Stimulated activated CD4-positive, alpha-beta T cell treated with anti-CD3 and anti-CD28 coated beads, Interleukin-12 subunit alpha, Interleukin-12 subunit beta, amount 100 ng/mL, for 4 hours (primary cell): ENCODE results near the gene PRKG2.
A peak's percentile ranks its signal among the peaks of the same experiment; 100 is the strongest.

Experiments used
- DNase-seq: peaks from one replicate; pipeline ENCODE4 v3.0.0-alpha.2; 2020

Gene PRKG2

GRCh38 chr4:81153714-81154323 lies 61.2 kb downstream of the PRKG2 start:
- peak; percentile 3 for DNase-seq

GRCh38 chr4:81152839-81153713 lies 61.9 kb downstream of the PRKG2 start:
- no peak for DNase-seq

- no peak for DNase-seq
Measured at GRCh38 chr4:81149976-81150375, 65.0 kb downstream of the PRKG2 start.

GRCh38 chr4:81148576-81148975 lies 66.4 kb downstream of the PRKG2 start:
- DNase-seq: no peak

GRCh38 chr4:81146466-81146865 lies 68.6 kb downstream of the PRKG2 start:
- no peak for DNase-seq

GRCh38 chr4:81143183-81143582 lies 71.8 kb downstream of the PRKG2 start:
- no peak for DNase-seq

- no peak for DNase-seq
Measured at GRCh38 chr4:81142744-81143143, 72.3 kb downstream of the PRKG2 start.

- DNase-seq: no peak
Measured at GRCh38 chr4:81137894-81138293, 77.1 kb downstream of the PRKG2 start.

GRCh38 chr4:81137446-81137845 lies 77.6 kb downstream of the PRKG2 start:
- no peak for DNase-seq

- DNase-seq: no peak
Measured at GRCh38 chr4:81136161-81136905, 78.7 kb downstream of the PRKG2 start.

GRCh38 chr4:81135501-81135900 lies 79.5 kb downstream of the PRKG2 start:
- no peak for DNase-seq

GRCh38 chr4:81131563-81131962 lies 83.5 kb downstream of the PRKG2 start:
- no peak for DNase-seq

GRCh38 chr4:81131066-81131465 lies 84.0 kb downstream of the PRKG2 start:
- no peak for DNase-seq

GRCh38 chr4:81130569-81130968 lies 84.5 kb downstream of the PRKG2 start:
- DNase-seq: no peak

GRCh38 chr4:81120055-81120454 lies 95.0 kb downstream of the PRKG2 start:
- no peak for DNase-seq

GRCh38 chr4:81118086-81118485 lies 96.9 kb downstream of the PRKG2 start:
- DNase-seq: no peak

GRCh38 chr4:81116566-81116965 lies 98.5 kb downstream of the PRKG2 start:
- DNase-seq: no peak

GRCh38 chr4:81113024-81113423 lies 102.0 kb downstream of the PRKG2 start:
- DNase-seq: no peak

GRCh38 chr4:81109356-81109755 lies 105.7 kb downstream of the PRKG2 start:
- DNase-seq: no peak

- no peak for DNase-seq
Measured at GRCh38 chr4:81106150-81106549, 108.9 kb downstream of the PRKG2 start.

GRCh38 chr4:81102107-81102506 lies 112.9 kb downstream of the PRKG2 start:
- no peak for DNase-seq

- DNase-seq: no peak
Measured at GRCh38 chr4:81096566-81096965, 118.5 kb downstream of the PRKG2 start.

- no peak for DNase-seq
Measured at GRCh38 chr4:81095389-81095788, 119.6 kb downstream of the PRKG2 start.
